ENCODE data around the gene ABCC3.
"Not testable (repeated sequence)": the region's sequence is repeated elsewhere in the genome, so short reads cannot be mapped to it uniquely, and the experiment has no call there.

The ABCC3 gene

GRCh38 chr17:50707289-50708049 lies 72.8 kb downstream of the ABCC3 start, which contains the start of gene ANKRD40:
Gene ANKRD40 (minus strand): TSS chr17:50707914. CDS start chr17:50707654, 260 bp downstream.
- peak; percentile 82 to 87 for DNase-seq (ENCODE audit: low read depth in 2 of 2)

- no peak for DNase-seq (ENCODE audit: low read depth in 2 of 2)
These were observed 73.6 kb downstream of the ABCC3 start for GRCh38 chr17:50708050-50709000.

- DNase-seq (ENCODE audit: low read depth in 2 of 2), result not testable (repeated sequence)
These were observed 74.4 kb downstream of the ABCC3 start for GRCh38 chr17:50709053-50709452.

- DNase-seq (ENCODE audit: low read depth in 2 of 2), result no peak
These were observed 75.3 kb downstream of the ABCC3 start for GRCh38 chr17:50710025-50710424.

- no peak for DNase-seq (ENCODE audit: low read depth in 2 of 2)
These were observed 76.0 kb downstream of the ABCC3 start for GRCh38 chr17:50710650-50711049.

GRCh38 chr17:50712641-50713040 lies 78.0 kb downstream of the ABCC3 start:
- no peak for DNase-seq (ENCODE audit: low read depth in 2 of 2)

- DNase-seq (ENCODE audit: low read depth in 2 of 2), result no peak
These were observed 80.8 kb downstream of the ABCC3 start for GRCh38 chr17:50715471-50715870.

GRCh38 chr17:50719144-50719923 lies 84.7 kb downstream of the ABCC3 start, which contains the start of gene LUC7L3:
Gene LUC7L3 (plus strand): TSS chr17:50719603. CDS start chr17:50719733, 130 bp downstream.
- peak; percentile 86 to 91 for DNase-seq (ENCODE audit: low read depth in 2 of 2)

GRCh38 chr17:50719924-50720794 lies 85.5 kb downstream of the ABCC3 start:
- DNase-seq (ENCODE audit: low read depth in 2 of 2), result no peak

- no peak for DNase-seq (ENCODE audit: low read depth in 2 of 2)
These were observed 86.7 kb downstream of the ABCC3 start for GRCh38 chr17:50721194-50722010.

GRCh38 chr17:50722746-50723145 lies 88.1 kb downstream of the ABCC3 start:
- no peak for DNase-seq (ENCODE audit: low read depth in 2 of 2)

GRCh38 chr17:50724622-50725021 lies 89.9 kb downstream of the ABCC3 start:
- not testable (repeated sequence) for DNase-seq (ENCODE audit: low read depth in 2 of 2)

- DNase-seq (ENCODE audit: low read depth in 2 of 2), result no peak
These were observed 91.3 kb downstream of the ABCC3 start for GRCh38 chr17:50725769-50726655.

- DNase-seq (ENCODE audit: low read depth in 2 of 2), result no peak
These were observed 93.4 kb downstream of the ABCC3 start for GRCh38 chr17:50728112-50728429.

GRCh38 chr17:50728881-50729765 lies 94.4 kb downstream of the ABCC3 start:
- DNase-seq (ENCODE audit: low read depth in 2 of 2), result no peak

- no peak for DNase-seq (ENCODE audit: low read depth in 2 of 2)
These were observed 97.1 kb downstream of the ABCC3 start for GRCh38 chr17:50731575-50732460.

GRCh38 chr17:50735287-50735686 lies 100.6 kb downstream of the ABCC3 start:
- DNase-seq (ENCODE audit: low read depth in 2 of 2), result no peak
